Type B pancreatic cell (in vitro differentiated cells): ENCODE results near the gene RETREG3. TPM values are rescaled to one million over a fixed set of nuclear protein-coding genes. Genes with fewer than 3 reads are reported as not detected.
"Not testable (repeated sequence)": the region's sequence is repeated elsewhere in the genome, so short reads cannot be mapped to it uniquely, and the experiment has no call there.

Experiments
- DNase-seq: peaks from one replicate; pipeline ENCODE4 v3.0.0; 2021; ENCODE audit warnings: mixed read lengths; ENCODE audit not compliant: unreplicated experiment; ENCODE audit errors: extremely low spot score
- H3K27ac Mint-ChIP-seq: 2 replicates; pipeline ENCODE4 v1.8.0; 2021; ENCODE audit warnings: mild to moderate bottlenecking, mixed read lengths
- H3K27me3 Mint-ChIP-seq: 2 replicates; pipeline ENCODE4 v1.8.0; 2021; ENCODE audit warnings: mixed read lengths
- H3K36me3 Mint-ChIP-seq: 2 replicates; pipeline ENCODE4 v1.8.0; 2021; ENCODE audit warnings: mixed read lengths
- H3K4me1 Mint-ChIP-seq: one replicate; pipeline ENCODE4 v1.8.0; 2021; ENCODE audit warnings: mixed read lengths; ENCODE audit not compliant: unreplicated experiment
- H3K4me3 Mint-ChIP-seq: 2 replicates; pipeline ENCODE4 v1.8.0; 2021; ENCODE audit warnings: mild to moderate bottlenecking, mixed read lengths
- H3K9me3 Mint-ChIP-seq: 2 replicates; pipeline ENCODE4 v1.8.0; 2021; ENCODE audit warnings: mixed read lengths
- CTCF ChIP-seq: fragments of 200-600 bp; sonication (generic); conservative IDR thresholded peaks from 2 replicates; pipeline ENCODE4 v1.5.0; 2021; ENCODE audit warnings: antibody characterized with exemption, mild to moderate bottlenecking
- total RNA-seq: library from RNA; stranded (reverse); gene quantifications from 2 replicates; pipeline ENCODE4 v1.2.1, GENCODE V29; 2021; ENCODE audit warnings: low replicate concordance

Gene RETREG3
- total RNA-seq, 1 donor from 2014 or later, result 62.9 TPM

DNA sequence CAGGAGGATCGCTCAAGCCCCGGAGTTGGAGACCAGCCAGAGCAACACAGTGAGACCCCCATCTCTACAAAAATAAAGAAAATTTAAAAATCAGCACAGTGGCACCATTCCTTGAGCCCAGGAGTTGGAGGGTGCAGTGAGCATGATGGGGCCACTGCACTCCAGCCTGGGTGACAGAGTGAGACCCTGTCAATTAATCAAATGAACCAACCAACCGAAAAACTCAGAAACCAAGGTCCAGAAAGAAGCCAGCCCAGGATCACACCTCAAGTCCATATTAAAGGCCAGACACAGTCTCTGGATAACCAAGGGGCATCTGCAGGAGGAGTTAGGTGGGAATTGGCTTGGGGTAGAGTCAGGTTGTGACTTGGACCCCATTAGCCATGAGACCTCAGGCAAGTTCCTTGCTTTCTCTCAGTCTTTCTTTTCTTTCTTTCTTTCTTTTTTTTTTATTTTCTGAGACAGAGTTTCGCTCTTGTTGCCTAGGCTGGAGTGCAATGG lies 54.0 kb downstream of the RETREG3 start:
- no peak for TF ChIP-seq CTCF
- peak overlapping the region; percentile 92 for H3K4me3 Mint-ChIP-seq
- peak overlapping the region; percentile 84 for H3K27ac Mint-ChIP-seq
- DNase-seq, result no peak
- no peaks in the 10 kb centered on the region for H3K27me3 Mint-ChIP-seq
- H3K4me1 Mint-ChIP-seq, result peaks cover 17% of the 10 kb centered on the region
- H3K9me3 Mint-ChIP-seq, result no peaks in the 10 kb centered on the region
- no peaks in the 10 kb centered on the region for H3K36me3 Mint-ChIP-seq

DNA sequence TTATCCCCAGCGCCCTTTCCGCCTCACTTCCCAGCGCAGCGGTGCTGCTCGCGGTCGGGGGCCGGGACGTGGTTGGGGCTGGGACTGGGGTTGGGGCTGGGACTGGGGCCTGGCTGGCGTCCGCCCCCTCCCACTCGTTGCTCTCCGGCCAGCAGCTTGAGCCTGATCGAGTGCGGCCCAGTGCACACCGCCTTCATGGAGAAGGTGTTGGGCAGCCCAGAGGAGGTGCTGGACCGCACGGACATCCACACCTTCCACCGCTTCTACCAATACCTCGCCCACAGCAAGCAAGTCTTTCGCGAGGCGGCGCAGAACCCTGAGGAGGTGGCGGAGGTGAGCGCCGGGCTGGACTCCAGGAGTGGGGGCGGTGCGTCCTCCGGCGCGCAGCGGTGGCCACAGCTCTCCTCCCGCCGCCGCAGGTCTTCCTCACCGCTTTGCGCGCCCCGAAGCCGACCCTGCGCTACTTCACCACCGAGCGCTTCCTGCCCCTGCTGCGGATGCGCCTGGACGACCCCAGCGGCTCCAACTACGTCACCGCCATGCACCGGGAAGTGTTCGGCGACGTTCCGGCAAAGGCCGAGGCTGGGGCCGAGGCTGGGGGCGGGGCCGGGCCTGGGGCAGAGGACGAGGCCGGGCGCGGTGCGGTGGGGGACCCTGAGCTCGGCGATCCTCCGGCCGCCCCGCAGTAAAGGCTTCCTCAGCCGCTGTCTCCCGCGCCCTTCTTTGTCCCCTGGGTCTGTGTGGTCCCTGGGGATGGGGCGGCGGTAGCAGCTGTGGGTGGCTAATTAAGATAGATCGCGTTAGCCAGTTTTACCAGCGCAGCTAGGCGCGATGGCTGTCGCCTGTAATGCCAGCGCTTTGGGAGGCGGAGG lies 54.7 kb downstream of the RETREG3 start:
- H3K27ac Mint-ChIP-seq, result peak overlapping the region; percentile 84
- H3K36me3 Mint-ChIP-seq, result no peaks in the 10 kb centered on the region
- no peaks in the 10 kb centered on the region for H3K27me3 Mint-ChIP-seq
- peak overlapping the region; percentile 92 for H3K4me3 Mint-ChIP-seq
- peak; percentile 91 for DNase-seq
- H3K4me1 Mint-ChIP-seq, result peaks cover 13% of the 10 kb centered on the region
- no peak for TF ChIP-seq CTCF
- no peaks in the 10 kb centered on the region for H3K9me3 Mint-ChIP-seq

DNA sequence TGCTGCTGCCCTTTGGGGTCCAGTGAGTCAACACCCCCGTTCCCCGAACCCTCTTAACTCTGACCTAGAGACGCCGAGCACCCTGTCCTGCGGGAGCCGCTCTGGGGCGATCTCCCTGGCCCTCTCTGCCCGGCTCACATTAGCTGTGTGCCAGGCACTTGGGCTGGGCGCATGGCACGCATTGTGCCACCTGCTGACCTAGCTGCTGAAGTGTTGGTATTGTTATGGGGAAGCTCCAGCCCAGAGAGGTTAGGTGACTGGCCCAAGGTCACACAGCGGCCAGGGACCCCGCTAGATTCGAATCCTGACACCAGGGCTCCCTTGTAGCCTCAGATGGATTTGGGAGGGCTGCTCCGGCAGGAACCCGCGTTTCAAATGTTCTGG lies 55.3 kb downstream of the RETREG3 start:
- no peak for DNase-seq
- Mint-ChIP-seq H3K9me3 (no peaks in the 10 kb centered on the region), H3K36me3 (no peaks in the 10 kb centered on the region), H3K27me3 (no peaks in the 10 kb centered on the region), H3K4me1 (peaks cover 13% of the 10 kb centered on the region), H3K27ac (no peak overlapping the region), H3K4me3 (peak overlapping the region; percentile 92)
- no peak for TF ChIP-seq CTCF

DNA sequence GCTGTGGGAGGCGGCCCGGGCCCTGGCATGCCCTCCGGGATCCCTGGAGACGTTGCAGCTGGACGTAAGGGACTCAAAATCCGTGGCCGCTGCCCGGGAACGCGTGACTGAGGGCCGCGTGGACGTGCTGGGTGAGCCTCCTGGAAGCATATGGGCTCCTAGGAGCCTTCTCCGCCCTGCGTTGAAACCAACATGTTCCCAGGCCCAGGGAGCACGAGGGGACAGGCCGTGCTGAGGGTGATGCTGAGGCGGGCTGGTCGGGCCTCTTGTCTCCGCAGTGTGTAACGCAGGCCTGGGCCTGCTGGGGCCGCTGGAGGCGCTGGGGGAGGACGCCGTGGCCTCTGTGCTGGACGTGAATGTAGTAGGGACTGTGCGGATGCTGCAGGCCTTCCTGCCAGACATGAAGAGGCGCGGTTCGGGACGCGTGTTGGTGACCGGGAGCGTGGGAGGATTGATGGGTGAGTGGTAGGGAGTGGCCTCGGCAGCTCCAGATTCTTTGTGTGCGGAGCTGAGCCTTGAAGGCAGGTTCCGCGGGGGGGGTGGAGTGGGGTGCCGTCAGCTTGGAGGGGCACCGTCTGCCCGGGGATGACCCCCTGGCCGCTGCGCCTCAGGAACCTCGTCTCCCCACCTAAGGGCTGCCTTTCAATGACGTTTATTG lies 55.9 kb downstream of the RETREG3 start:
- Mint-ChIP-seq H3K27me3 (no peaks in the 10 kb centered on the region), H3K27ac (no peak overlapping the region), H3K9me3 (no peaks in the 10 kb centered on the region), H3K36me3 (no peaks in the 10 kb centered on the region), H3K4me1 (peaks cover 13% of the 10 kb centered on the region), H3K4me3 (peak overlapping the region; percentile 92)
- no peak for TF ChIP-seq CTCF
- DNase-seq, result no peak

- not testable (repeated sequence) for H3K27me3 Mint-ChIP-seq, H3K9me3 Mint-ChIP-seq, H3K27ac Mint-ChIP-seq, DNase-seq, H3K36me3 Mint-ChIP-seq
- peaks cover 13% of the 10 kb centered on the region for H3K4me1 Mint-ChIP-seq
- peak within 1 kb of the TSS; percentile 92 for H3K4me3 Mint-ChIP-seq
These were observed 56.4 kb downstream of the RETREG3 start, which contains the start of gene HSD17B1 for GRCh38 chr17:42552736-42553135. TSS of gene HSD17B1 (plus strand) at chr17:42552923. CDS start at chr17:42552934, 11 bp downstream.
